ENCODE data around the gene TMEM87B.

DNA sequence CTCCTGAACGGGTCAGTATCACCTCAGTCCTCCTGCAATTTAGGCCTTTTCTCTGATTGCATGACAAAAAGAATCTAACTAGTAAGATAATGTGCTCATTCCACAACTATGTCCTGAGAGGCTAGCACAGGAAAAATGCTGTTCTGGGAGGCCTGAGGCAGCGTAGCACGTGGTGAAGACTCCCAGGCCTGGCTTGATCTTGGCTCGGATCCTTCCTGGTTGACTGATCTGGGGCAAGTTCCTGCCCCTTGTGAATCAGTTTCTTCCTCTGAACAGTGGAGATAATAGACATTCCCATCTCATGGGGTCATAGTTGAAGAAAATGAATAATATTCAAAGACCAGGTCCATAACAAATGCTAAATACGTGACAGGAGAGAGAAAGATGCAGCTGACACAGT lies 95.4 kb downstream of the TMEM87B start:
- no peak for TF ChIP-seq CTCF (IDR thresholded peaks at IDR 0.05)
- TF ChIP-seq POLR2A (IDR thresholded peaks at IDR 0.05) = no peak

All from heart left ventricle (tissue), 13 donors.